GM12878 (cell line): ENCODE data around the gene NAPEPLD. TPM values are rescaled to one million over a fixed set of nuclear protein-coding genes. Genes with fewer than 3 reads are reported as not detected.

Experiments
- ATAC-seq: fragments of 200-7000 bp; cut with Tn5 transposase; 3 replicates; pipeline ENCODE4 v1.9.1; 2020; ENCODE audit warnings: mild to moderate bottlenecking, moderate library complexity
- BruUV-seq: library from RNA; stranded (reverse); fragments of 400-500 nt; replicated peaks from 2 replicates; lab custom pipeline; 2021; lab: Mats Ljungman, UMichigan
- CTCF ChIA-PET: fragments of 300-600 bp; sonication (Branson Sonifier 250); formaldehyde crosslinking; extraction: SDS; loops from one replicate; lab custom pipeline; 2021; ENCODE audit warnings: inconsistent platforms; lab: Yijun Ruan, JAX
- POLR2A ChIA-PET: fragments of 350-600 bp; formaldehyde crosslinking; extraction: SDS; loops from one replicate; lab custom pipeline; 2021; ENCODE audit warnings: inconsistent platforms; lab: Charles Lee
- RAD21 ChIA-PET: fragments of 300-600 bp; sonication (Branson Sonifier 250); formaldehyde crosslinking; loops from one replicate; lab custom pipeline; 2023; ENCODE audit warnings: antibody characterized with exemption; ENCODE audit not compliant: unreplicated experiment; lab: Charles Lee
- SMC1A ChIA-PET: fragments of 300-600 bp; sonication (Branson Sonifier 250); formaldehyde crosslinking; loops from one replicate; lab custom pipeline; 2023; ENCODE audit not compliant: unreplicated experiment, uncharacterized antibody; lab: Charles Lee
- DNase-seq: peaks from one replicate; pipeline ENCODE4 v3.0.0-alpha.2; 2011; ENCODE audit warnings: low read depth, low spot score
- FAIRE-seq: peaks from 3 replicates; lab custom pipeline; 2011; peaks lifted over from hg19 to GRCh38; lab: Jason Lieb, UNC
- H2AFZ ChIP-seq: 2 replicates; pipeline ENCODE4 v1.6.0; 2011; ENCODE audit warnings: low read depth, low read length, control low read depth; ENCODE audit not compliant: control insufficient read depth
- H3K27ac ChIP-seq: 2 replicates; pipeline ENCODE4 v1.5.1; 2011; ENCODE audit warnings: control low read depth; ENCODE audit not compliant: control insufficient read depth, insufficient read depth
- H3K27me3 ChIP-seq, 2 experiments: replicated peaks in 1 of 2; 2 replicates each; pipeline versions ENCODE4 v1.6.0 to v1.6.1; 2011; ENCODE audit warnings: low read length in 1 of 2; ENCODE audit not compliant: control insufficient read depth in 2 of 2, insufficient read depth in 2 of 2
- H3K36me3 ChIP-seq, 2 experiments: 2 replicates each; pipeline ENCODE4 v1.5.1; 2011; ENCODE audit warnings: low read length in 1 of 2; ENCODE audit not compliant: control insufficient read depth in 2 of 2, insufficient read depth in 2 of 2
- H3K4me1 ChIP-seq: 2 replicates; pipeline ENCODE4 v1.6.1; 2011; ENCODE audit warnings: mild to moderate bottlenecking, low read length, moderate library complexity, mixed read lengths; ENCODE audit not compliant: control insufficient read depth, insufficient read depth
- H3K4me2 ChIP-seq: 2 replicates; pipeline ENCODE4 v1.6.0; 2011; ENCODE audit warnings: control low read depth; ENCODE audit not compliant: control insufficient read depth, insufficient read depth
- H3K4me3 ChIP-seq: fragments of 200-600 bp; sonication (generic); 2 replicates; pipeline ENCODE4 v1.5.1; 2016
- H3K79me2 ChIP-seq: 2 replicates; pipeline ENCODE4 v1.6.0; 2011; ENCODE audit warnings: low read length; ENCODE audit not compliant: control insufficient read depth, insufficient read depth
- H3K9ac ChIP-seq: 2 replicates; pipeline ENCODE4 v1.8.0; 2011; ENCODE audit warnings: low read length, control low read depth, mixed read lengths; ENCODE audit not compliant: control insufficient read depth, insufficient read depth
- H3K9me3 ChIP-seq: replicated peaks from 3 replicates; pipeline ENCODE4 v1.5.1; 2011; ENCODE audit warnings: mild to moderate bottlenecking, low read length; ENCODE audit not compliant: control insufficient read depth, insufficient read depth
- H4K20me1 ChIP-seq: 2 replicates; pipeline ENCODE4 v1.6.0; 2011; ENCODE audit not compliant: control insufficient read depth, insufficient read depth
- BHLHE40 ChIP-seq, 2 experiments: fragments of 450-650 bp in 1 of 2; IDR thresholded peaks; 2 replicates each; pipeline ENCODE4 v1.6.1; 2011 to 2017; ENCODE audit warnings: low read depth in 2 of 2, borderline replicate concordance in 1 of 2, improper control_type of control experiment in 1 of 2, low read length in 1 of 2, mild to moderate bottlenecking in 1 of 2
- IKZF1 ChIP-seq: fragments of 450-650 bp; conservative IDR thresholded peaks from 2 replicates; pipeline ENCODE4 v1.6.1; 2017; ENCODE audit warnings: antibody characterized with exemption, mild to moderate bottlenecking
- NFYA ChIP-seq: IDR thresholded peaks from 2 replicates; pipeline ENCODE4 v1.6.1; 2011; ENCODE audit warnings: low read depth, mild to moderate bottlenecking, low read length, improper control_type of control experiment, borderline replicate concordance
- RAD21 ChIP-seq: IDR thresholded peaks from 2 replicates; pipeline ENCODE4 v1.6.1; 2011; ENCODE audit warnings: mild to moderate bottlenecking, low read depth, low read length, moderate library complexity; ENCODE audit not compliant: insufficient read depth
- STAT3 ChIP-seq: IDR thresholded peaks from 2 replicates; pipeline ENCODE4 v1.6.1; 2011; ENCODE audit warnings: low read depth, low read length, improper control_type of control experiment
- ZBED1 ChIP-seq: IDR thresholded peaks from 2 replicates; pipeline ENCODE4 v1.6.1; 2016; ENCODE audit warnings: borderline replicate concordance
- ZNF687 ChIP-seq: fragments of 450-650 bp; IDR thresholded peaks from 2 replicates; pipeline ENCODE4 v1.6.1; 2017; ENCODE audit warnings: mild to moderate bottlenecking, moderate library complexity
- ZSCAN29 ChIP-seq: fragments of 450-650 bp; IDR thresholded peaks from 2 replicates; pipeline ENCODE4 v1.6.1; 2017; ENCODE audit warnings: mild to moderate bottlenecking, moderate library complexity
- in situ Hi-C: fragments of 300-500 bp; cut with MboI; formaldehyde crosslinking; loops from 9 replicates; pipeline ENCODE4 v1.14.3; 2018; ENCODE audit warnings: mixed read lengths
- intact Hi-C: fragments of 100-400 bp; cut with micrococcal nuclease; formaldehyde crosslinking; loops from one replicate; pipeline ENCODE4 v1.14.2; 2022; ENCODE audit not compliant: unreplicated experiment
- polyA plus RNA-seq, 11 experiments: library from polyadenylated mRNA; depleted of rRNA in 4 of 11; unstranded in 6 of 11; stranded (reverse) in 5 of 11; fragments of >200 nt; fragmentation: Nextera tagmentation in 4 of 11; fragmentation: Illumina TruSeq in 1 of 11; extraction: Ambion mirVana in 4 of 11; extraction: Trizol in 1 of 11; gene quantifications; 1 replicate in 1 of 11; 2 replicates in 10 of 11; pipeline versions ENCODE4 v1.2.1 to v1.2.3, GENCODE V29; 2011 to 2016; ENCODE audit warnings: inconsistent platforms in 2 of 11, missing spikeins in 2 of 11, low read depth in 1 of 11
- total RNA-seq, 4 experiments: library from RNA; depleted of rRNA in 3 of 4; stranded (reverse); fragments of >200 nt in 3 of 4; fragmentation: Illumina TruSeq in 1 of 4; extraction: Trizol in 1 of 4; gene quantifications; 2 replicates each; pipeline versions ENCODE4 v1.2.1 to v1.2.3, GENCODE V29; 2013 to 2021
- TF ChIP-seq, protein P1 (sequence below): fragments of 450-650 bp; IDR thresholded peaks from 2 replicates; pipeline ENCODE4 v1.6.1; 2017; ENCODE audit warnings: antibody characterized with exemption, mild to moderate bottlenecking, moderate library complexity

Gene NAPEPLD
- total and polyA plus RNA-seq, 10 of the 15 experiments (the other 5 are each of a cell fraction or from before 2014, with no cell fraction given), result 6.0 to 16.2 (median 8.6) TPM

- no peak for ATAC-seq
- in situ Hi-C loops, result no loop called here
Observed at GRCh38 chr7:103121641-103122040, 27.3 kb downstream of the NAPEPLD start.

More at GRCh38 chr7:103121641-103122040, 27.3 kb downstream of the NAPEPLD start:
- Histone ChIP-seq H3K27me3 (no peaks in the 10 kb centered on the region), H3K9ac (no peak overlapping the region), H2AFZ (no peak overlapping the region), H3K4me3 (no peak overlapping the region), H3K79me2 (no peaks in the 10 kb centered on the region), H3K9me3 (no peaks in the 10 kb centered on the region), H3K36me3 (peaks cover 4 to 20% of the 10 kb centered on the region in 2 experiments; a peak in 3 of 4 replicates), H3K27ac (no peak overlapping the region), H4K20me1 (no peaks in the 10 kb centered on the region), H3K4me2 (no peak overlapping the region), H3K4me1 (no peaks in the 10 kb centered on the region)
- intact Hi-C loops, result no loop called here
- FAIRE-seq (no peak), DNase-seq (no peak)
- ChIA-PET SMC1A (interaction anchor here (0.9 kb wide), 1 partner anchor 25 kb away, joined by 3 read pairs; no protein-coding TSS in a partner anchor), POLR2A (no interaction called here), RAD21 (no interaction called here), CTCF (no interaction called here)
- BruUV-seq, result no TSS peak
- no peak for TF ChIP-seq ZNF687
- TF ChIP-seq, protein P1, sequence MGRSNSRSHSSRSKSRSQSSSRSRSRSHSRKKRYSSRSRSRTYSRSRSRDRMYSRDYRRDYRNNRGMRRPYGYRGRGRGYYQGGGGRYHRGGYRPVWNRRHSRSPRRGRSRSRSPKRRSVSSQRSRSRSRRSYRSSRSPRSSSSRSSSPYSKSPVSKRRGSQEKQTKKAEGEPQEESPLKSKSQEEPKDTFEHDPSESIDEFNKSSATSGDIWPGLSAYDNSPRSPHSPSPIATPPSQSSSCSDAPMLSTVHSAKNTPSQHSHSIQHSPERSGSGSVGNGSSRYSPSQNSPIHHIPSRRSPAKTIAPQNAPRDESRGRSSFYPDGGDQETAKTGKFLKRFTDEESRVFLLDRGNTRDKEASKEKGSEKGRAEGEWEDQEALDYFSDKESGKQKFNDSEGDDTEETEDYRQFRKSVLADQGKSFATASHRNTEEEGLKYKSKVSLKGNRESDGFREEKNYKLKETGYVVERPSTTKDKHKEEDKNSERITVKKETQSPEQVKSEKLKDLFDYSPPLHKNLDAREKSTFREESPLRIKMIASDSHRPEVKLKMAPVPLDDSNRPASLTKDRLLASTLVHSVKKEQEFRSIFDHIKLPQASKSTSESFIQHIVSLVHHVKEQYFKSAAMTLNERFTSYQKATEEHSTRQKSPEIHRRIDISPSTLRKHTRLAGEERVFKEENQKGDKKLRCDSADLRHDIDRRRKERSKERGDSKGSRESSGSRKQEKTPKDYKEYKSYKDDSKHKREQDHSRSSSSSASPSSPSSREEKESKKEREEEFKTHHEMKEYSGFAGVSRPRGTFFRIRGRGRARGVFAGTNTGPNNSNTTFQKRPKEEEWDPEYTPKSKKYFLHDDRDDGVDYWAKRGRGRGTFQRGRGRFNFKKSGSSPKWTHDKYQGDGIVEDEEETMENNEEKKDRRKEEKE, result no peak
- no peak for TF ChIP-seq RAD21
- no peak for TF ChIP-seq IKZF1
- no peak for TF ChIP-seq BHLHE40 (IDR thresholded peaks at IDR 0.05; ENCODE audit: borderline replicate concordance in 1 of 2, low read depth in 2 of 2, low read length in 1 of 2)
- no peak for TF ChIP-seq NFYA
- no peak for TF ChIP-seq STAT3
- no peak for TF ChIP-seq ZBED1
- TF ChIP-seq ZSCAN29, result no peak
